Right atrium auricular region (tissue), 2 donors: Measurements from ENCODE around the gene SLC12A3. TPM values are rescaled to one million over a fixed set of nuclear protein-coding genes. Genes with fewer than 3 reads are reported as not detected.
A peak's percentile ranks its signal among the peaks of the same experiment; 100 is the strongest.

Experiments used
- DNase-seq: peaks from one replicate; pipeline ENCODE4 v3.0.0-alpha.2; 2019; ENCODE audit warnings: low spot score
- H3K27ac ChIP-seq, 2 donors: fragments of 200-600 bp; sonication (generic); 1 replicate in 1 of 2; 2 replicates in 1 of 2; pipeline ENCODE4 v1.5.1; 2016 to 2019
- H3K27me3 ChIP-seq, 2 donors: fragments of 200-600 bp; sonication (generic); one replicate each; pipeline versions ENCODE4 v1.5.1 to v1.6.0; 2017 to 2019
- H3K36me3 ChIP-seq: fragments of 200-600 bp; sonication (generic); one replicate; pipeline ENCODE4 v1.5.1; 2016
- H3K4me1 ChIP-seq, 2 donors: fragments of 200-600 bp; sonication (generic); one replicate each; pipeline versions ENCODE4 v1.5.1 to v1.6.0; 2017 to 2019
- H3K4me3 ChIP-seq, 2 donors: fragments of 200-600 bp; sonication (generic); 1 replicate in 1 of 2; 2 replicates in 1 of 2; pipeline ENCODE4 v1.5.1; 2017 to 2019; ENCODE audit warnings: mild to moderate bottlenecking in 1 of 2, moderate library complexity in 1 of 2
- H3K9me3 ChIP-seq, 2 donors: fragments of 200-600 bp; sonication (generic); one replicate each; pipeline ENCODE4 v1.5.1; 2019
- CTCF ChIP-seq, 2 donors: fragments of 200-600 bp; sonication (generic); IDR thresholded peaks; one replicate each; pipeline ENCODE4 v1.5.1; 2019; ENCODE audit warnings: antibody characterized with exemption in 2 of 2
- total RNA-seq, 2 donors: library from RNA; depleted of rRNA; stranded (reverse); fragments of >200 nt; gene quantifications; one replicate each; pipeline ENCODE4 v1.1.0, GENCODE V29; 2016

SLC12A3 gene
- total RNA-seq, 2 donors from 2014 or later = not detected

- H3K4me3 ChIP-seq = no peak overlapping the region
- no peak overlapping the region for H3K27ac ChIP-seq
- no peaks in the 10 kb centered on the region for H3K4me1 ChIP-seq
- H3K27me3 ChIP-seq = no peaks in the 10 kb centered on the region
- no peaks in the 10 kb centered on the region for H3K9me3 ChIP-seq
- no peak for DNase-seq
- peaks cover 5% of the 10 kb centered on the region for H3K36me3 ChIP-seq
- peak in 1 of 2 donors; percentile 25 for TF ChIP-seq CTCF (IDR thresholded peaks at IDR 0.05)
Observed at GRCh38 chr16:56824331-56824730, 40.7 kb upstream of the SLC12A3 start.

- no peak for TF ChIP-seq CTCF (IDR thresholded peaks at IDR 0.05)
- Histone ChIP-seq H3K9me3 (no peaks in the 10 kb centered on the region), H3K27me3 (no peaks in the 10 kb centered on the region), H3K27ac (no peak overlapping the region), H3K36me3 (peaks cover 8% of the 10 kb centered on the region), H3K4me1 (no peaks in the 10 kb centered on the region), H3K4me3 (no peak overlapping the region)
- no peak for DNase-seq
Observed at GRCh38 chr16:56824804-56825203, 40.2 kb upstream of the SLC12A3 start.

- no peak for DNase-seq
- Histone ChIP-seq H3K9me3 (no peaks in the 10 kb centered on the region), H3K4me1 (no peaks in the 10 kb centered on the region), H3K27me3 (no peaks in the 10 kb centered on the region), H3K27ac (no peak overlapping the region), H3K4me3 (no peak overlapping the region), H3K36me3 (peaks cover 17% of the 10 kb centered on the region)
- TF ChIP-seq CTCF (IDR thresholded peaks at IDR 0.05) = no peak
Observed at GRCh38 chr16:56825826-56826225, 39.2 kb upstream of the SLC12A3 start.

- Histone ChIP-seq H3K36me3 (peaks cover 38% of the 10 kb centered on the region), H3K4me3 (no peak overlapping the region), H3K27me3 (no peaks in the 10 kb centered on the region), H3K27ac (no peak overlapping the region), H3K9me3 (no peaks in the 10 kb centered on the region), H3K4me1 (no peaks in the 10 kb centered on the region)
- DNase-seq = no peak
- no peak for TF ChIP-seq CTCF (IDR thresholded peaks at IDR 0.05)
Observed at GRCh38 chr16:56828647-56829046, 36.4 kb upstream of the SLC12A3 start.

GRCh38 chr16:56830669-56831068 lies 34.3 kb upstream of the SLC12A3 start:
- Histone ChIP-seq H3K36me3 (peaks cover 49% of the 10 kb centered on the region), H3K9me3 (no peaks in the 10 kb centered on the region)

More at GRCh38 chr16:56830669-56831068, 34.3 kb upstream of the SLC12A3 start:
- no peak for DNase-seq
- no peaks in the 10 kb centered on the region for H3K4me1 ChIP-seq
- TF ChIP-seq CTCF (IDR thresholded peaks at IDR 0.05) = no peak
- H3K4me3 ChIP-seq = no peak overlapping the region
- no peak overlapping the region for H3K27ac ChIP-seq
- H3K27me3 ChIP-seq = no peaks in the 10 kb centered on the region
